SJSA1 (cell line): ENCODE measurements around the gene PALLD. TPM values are rescaled to one million over a fixed set of nuclear protein-coding genes. Genes with fewer than 3 reads are reported as not detected.

Experiments used
- DNase-seq, 2 experiments: peaks; one replicate each; pipeline ENCODE4 v3.0.0-alpha.2; 2015 to 2020; ENCODE audit warnings: low spot score in 2 of 2, low read depth in 1 of 2
- H3K27ac ChIP-seq: fragments of 250-450 bp; sonication (Bioruptor Pico); 2 replicates; pipeline ENCODE4 v1.5.1; 2020; ENCODE audit warnings: mild to moderate bottlenecking, moderate library complexity
- H3K27me3 ChIP-seq: fragments of 250-450 bp; sonication (Bioruptor Pico); replicated peaks from 2 replicates; pipeline ENCODE4 v1.5.1; 2020; ENCODE audit warnings: mild to moderate bottlenecking, moderate library complexity
- H3K36me3 ChIP-seq: fragments of 250-450 bp; sonication (Bioruptor Pico); 2 replicates; pipeline ENCODE4 v1.5.1; 2020; ENCODE audit warnings: mild to moderate bottlenecking
- H3K4me1 ChIP-seq: fragments of 250-450 bp; sonication (Bioruptor Pico); replicated peaks from 2 replicates; pipeline ENCODE4 v1.6.1; 2021; ENCODE audit warnings: mild to moderate bottlenecking
- H3K4me3 ChIP-seq: fragments of 250-450 bp; sonication (Bioruptor Pico); 2 replicates; pipeline ENCODE4 v1.5.1; 2020; ENCODE audit warnings: mild to moderate bottlenecking
- H3K9me3 ChIP-seq: fragments of 250-450 bp; sonication (Bioruptor Pico); replicated peaks from 2 replicates; pipeline ENCODE4 v1.5.1; 2020; ENCODE audit warnings: mild to moderate bottlenecking
- total RNA-seq: library from RNA; depleted of rRNA; stranded (reverse); fragments of >200 nt; shearing (Covaris generic); gene quantifications from 2 replicates; pipeline ENCODE4 v1.2.3, GENCODE V29; 2014

PALLD gene
- total RNA-seq, 1 experiment from 2014 or later, result 118 TPM

- H3K9me3 ChIP-seq, result no peaks in the 10 kb centered on the region
- no peak overlapping the region for H3K27ac ChIP-seq
- no peak for DNase-seq
- no peaks in the 10 kb centered on the region for H3K36me3 ChIP-seq
- H3K27me3 ChIP-seq, result no peaks in the 10 kb centered on the region
- H3K4me3 ChIP-seq, result no peak overlapping the region
- peaks cover 33% of the 10 kb centered on the region for H3K4me1 ChIP-seq
Measured at GRCh38 chr4:168522356-168522755, 25.5 kb downstream of the PALLD start.

- Histone ChIP-seq H3K4me1 (peaks cover 38% of the 10 kb centered on the region), H3K27ac (no peak overlapping the region), H3K4me3 (no peak overlapping the region), H3K9me3 (no peaks in the 10 kb centered on the region), H3K27me3 (no peaks in the 10 kb centered on the region), H3K36me3 (no peaks in the 10 kb centered on the region)
- DNase-seq, result no peak
Measured at GRCh38 chr4:168522829-168523489, 26.1 kb downstream of the PALLD start.

GRCh38 chr4:168524006-168524405 is 27.2 kb downstream of the PALLD start:
- Histone ChIP-seq H3K4me3 (no peak overlapping the region), H3K27me3 (no peaks in the 10 kb centered on the region), H3K36me3 (no peaks in the 10 kb centered on the region), H3K27ac (peak overlapping the region; percentile 51), H3K4me1 (peaks cover 48% of the 10 kb centered on the region), H3K9me3 (no peaks in the 10 kb centered on the region)
- peak in 1 of 2 experiments; percentile 73 for DNase-seq

- H3K9me3 ChIP-seq, result no peaks in the 10 kb centered on the region
- no peak overlapping the region for H3K4me3 ChIP-seq
- DNase-seq, result no peak
- H3K27me3 ChIP-seq, result no peaks in the 10 kb centered on the region
- no peaks in the 10 kb centered on the region for H3K36me3 ChIP-seq
- peak overlapping the region; percentile 51 for H3K27ac ChIP-seq
- H3K4me1 ChIP-seq, result peaks cover 50% of the 10 kb centered on the region
Measured at GRCh38 chr4:168524897-168525296, 28.0 kb downstream of the PALLD start.

- Histone ChIP-seq H3K27ac (peak overlapping the region; percentile 62), H3K9me3 (no peaks in the 10 kb centered on the region)
Measured at GRCh38 chr4:168527560-168527959, 30.7 kb downstream of the PALLD start.

GRCh38 chr4:168528131-168528949 is 31.5 kb downstream of the PALLD start:
- peaks cover 33% of the 10 kb centered on the region for H3K4me1 ChIP-seq
- peak overlapping the region; percentile 62 for H3K27ac ChIP-seq
- no peaks in the 10 kb centered on the region for H3K9me3 ChIP-seq
- no peaks in the 10 kb centered on the region for H3K27me3 ChIP-seq
- H3K4me3 ChIP-seq, result no peak overlapping the region
- DNase-seq, result peak in 1 of 2 experiments; percentile 65
- no peaks in the 10 kb centered on the region for H3K36me3 ChIP-seq

More at GRCh38 chr4:168527560-168527959, 30.7 kb downstream of the PALLD start:
- Histone ChIP-seq H3K36me3 (no peaks in the 10 kb centered on the region), H3K4me3 (no peak overlapping the region), H3K4me1 (peaks cover 41% of the 10 kb centered on the region), H3K27me3 (no peaks in the 10 kb centered on the region)
- DNase-seq, result no peak

- DNase-seq, result no peak
- no peaks in the 10 kb centered on the region for H3K27me3 ChIP-seq
- no peak overlapping the region for H3K4me3 ChIP-seq
- peaks cover 25% of the 10 kb centered on the region for H3K4me1 ChIP-seq
- H3K9me3 ChIP-seq, result no peaks in the 10 kb centered on the region
- H3K27ac ChIP-seq, result no peak overlapping the region
- no peaks in the 10 kb centered on the region for H3K36me3 ChIP-seq
Measured at GRCh38 chr4:168529257-168529656, 32.4 kb downstream of the PALLD start.

- Histone ChIP-seq H3K27ac (no peak overlapping the region), H3K4me1 (peaks cover 26% of the 10 kb centered on the region), H3K9me3 (no peaks in the 10 kb centered on the region), H3K36me3 (no peaks in the 10 kb centered on the region), H3K4me3 (no peak overlapping the region), H3K27me3 (no peaks in the 10 kb centered on the region)
- no peak for DNase-seq
Measured at GRCh38 chr4:168531305-168531704, 34.5 kb downstream of the PALLD start.

- Histone ChIP-seq H3K27me3 (no peaks in the 10 kb centered on the region), H3K27ac (no peak overlapping the region), H3K4me3 (no peak overlapping the region), H3K4me1 (peaks cover 17% of the 10 kb centered on the region), H3K9me3 (no peaks in the 10 kb centered on the region), H3K36me3 (no peaks in the 10 kb centered on the region)
- DNase-seq, result no peak
Measured at GRCh38 chr4:168534535-168534934, 37.7 kb downstream of the PALLD start.

GRCh38 chr4:168535689-168536088 is 38.8 kb downstream of the PALLD start:
- Histone ChIP-seq H3K4me1 (peaks cover 26% of the 10 kb centered on the region), H3K9me3 (no peaks in the 10 kb centered on the region), H3K27me3 (no peaks in the 10 kb centered on the region), H3K36me3 (no peaks in the 10 kb centered on the region), H3K27ac (peak overlapping the region; percentile 11; the same call in 1 of the 2 replicates), H3K4me3 (no peak overlapping the region)
- no peak for DNase-seq

GRCh38 chr4:168536448-168536847 is 39.6 kb downstream of the PALLD start:
- H3K9me3 ChIP-seq, result no peaks in the 10 kb centered on the region
- DNase-seq, result no peak
- no peak overlapping the region for H3K4me3 ChIP-seq
- H3K36me3 ChIP-seq, result no peaks in the 10 kb centered on the region
- H3K4me1 ChIP-seq, result peaks cover 34% of the 10 kb centered on the region
- H3K27ac ChIP-seq, result 0 out of 2 replicates have a peak overlapping the region, but pooled peaks have one; percentile 11
- H3K27me3 ChIP-seq, result no peaks in the 10 kb centered on the region

GRCh38 chr4:168537086-168537485 is 40.2 kb downstream of the PALLD start:
- no peak for DNase-seq
- Histone ChIP-seq H3K27me3 (no peaks in the 10 kb centered on the region), H3K27ac (no peak overlapping the region), H3K9me3 (no peaks in the 10 kb centered on the region), H3K36me3 (no peaks in the 10 kb centered on the region), H3K4me3 (no peak overlapping the region), H3K4me1 (peaks cover 40% of the 10 kb centered on the region)

- H3K27ac ChIP-seq, result no peak overlapping the region
- no peak overlapping the region for H3K4me3 ChIP-seq
- H3K27me3 ChIP-seq, result no peaks in the 10 kb centered on the region
- no peaks in the 10 kb centered on the region for H3K9me3 ChIP-seq
- no peak for DNase-seq
- H3K4me1 ChIP-seq, result peaks cover 42% of the 10 kb centered on the region
- no peaks in the 10 kb centered on the region for H3K36me3 ChIP-seq
Measured at GRCh38 chr4:168537571-168537970, 40.7 kb downstream of the PALLD start.

- H3K4me3 ChIP-seq, result no peak overlapping the region
- no peaks in the 10 kb centered on the region for H3K36me3 ChIP-seq
- no peak for DNase-seq
- H3K27ac ChIP-seq, result no peak overlapping the region
- H3K27me3 ChIP-seq, result no peaks in the 10 kb centered on the region
- H3K4me1 ChIP-seq, result peaks cover 42% of the 10 kb centered on the region
- no peaks in the 10 kb centered on the region for H3K9me3 ChIP-seq
Measured at GRCh38 chr4:168538632-168539031, 41.8 kb downstream of the PALLD start.
